GM18508 (cell line): ENCODE measurements around the gene ARHGAP40.

ENCODE experiments used
- ATAC-seq: cut with Tn5 transposase; IDR thresholded peaks from one replicate; pipeline ENCODE4 v1.9.1; 2021; ENCODE audit warnings: moderate number of reproducible peaks; ENCODE audit not compliant: insufficient read depth, unreplicated experiment

ARHGAP40 gene

DNA sequence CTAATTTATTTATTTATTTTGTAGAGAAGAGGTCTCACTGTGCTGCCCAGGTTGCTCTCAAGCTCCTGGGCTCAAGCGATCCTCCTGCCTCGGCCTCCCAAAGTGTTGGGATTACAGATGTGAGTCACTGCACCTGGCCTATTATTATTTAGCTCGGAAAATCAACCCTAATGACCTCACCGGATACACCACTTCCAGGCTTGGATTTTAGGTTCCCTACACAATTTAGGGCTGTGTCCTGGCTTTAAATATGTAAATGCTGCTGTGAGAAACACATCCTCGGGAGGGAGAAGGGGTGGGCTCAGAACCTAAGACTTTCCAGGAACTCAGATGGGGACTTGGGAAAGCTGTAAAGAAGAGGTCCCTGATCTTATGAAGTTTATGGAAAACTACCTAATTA is 71.7 kb downstream of the ARHGAP40 start:
- no peak for ATAC-seq

GRCh38 chr20:38673725-38674091 is 72.1 kb downstream of the ARHGAP40 start:
- no peak for ATAC-seq

DNA sequence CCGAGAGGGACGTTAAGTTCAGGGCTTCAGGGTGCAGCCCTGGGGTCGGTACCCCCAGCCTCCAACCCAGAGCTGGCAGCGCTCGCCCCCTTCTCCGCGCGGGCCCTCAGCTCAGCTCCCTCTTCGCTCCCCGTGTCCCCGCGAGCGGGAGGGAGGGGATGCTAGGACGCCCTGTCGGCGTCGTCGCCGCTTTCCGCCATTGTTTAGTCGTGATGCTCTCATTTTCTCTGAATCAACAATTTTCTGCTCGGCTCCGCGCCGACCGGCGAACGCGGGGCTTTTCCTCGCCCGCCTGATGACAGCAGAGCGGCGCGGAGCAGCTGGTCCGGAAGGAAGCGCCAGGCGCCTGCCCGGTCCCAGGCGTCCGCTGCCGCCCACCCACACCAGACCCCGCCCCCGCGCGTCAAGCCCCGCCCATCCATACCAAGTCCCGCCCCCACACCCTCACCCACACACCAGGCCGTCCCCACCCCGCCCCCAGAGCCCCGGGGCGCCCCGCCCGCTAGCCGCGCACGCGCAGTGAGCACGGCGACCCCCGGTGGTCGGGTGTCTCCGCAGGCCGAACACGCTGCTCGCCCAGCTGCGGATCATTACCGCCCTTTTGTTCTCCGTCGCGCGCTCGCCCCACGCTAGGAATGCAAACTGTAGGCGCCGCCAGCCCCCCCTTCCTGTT is 72.6 kb downstream of the ARHGAP40 start:
- ATAC-seq: no peak

DNA sequence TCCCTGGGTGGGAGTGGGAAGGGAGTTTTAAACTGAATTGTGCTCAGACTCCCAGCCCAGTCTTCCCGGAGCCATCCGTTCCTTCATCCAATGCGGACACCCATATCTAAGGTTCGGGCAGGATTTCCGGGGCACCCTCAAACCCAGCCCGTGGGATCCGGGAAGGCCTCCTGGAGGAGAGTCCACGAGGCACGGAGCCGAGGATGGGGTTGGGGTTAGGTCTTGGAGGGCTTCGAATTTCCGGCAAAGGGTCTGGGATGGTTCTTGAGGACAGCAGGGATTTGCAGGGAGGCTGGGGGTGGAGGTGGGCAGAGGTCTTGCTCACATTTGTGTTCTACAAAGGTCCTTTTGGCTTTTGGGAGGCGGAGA is 73.1 kb downstream of the ARHGAP40 start:
- ATAC-seq: no peak

- no peak for ATAC-seq
Observed at GRCh38 chr20:38676576-38676975, 75.0 kb downstream of the ARHGAP40 start.

GRCh38 chr20:38680500-38681306 is 79.1 kb downstream of the ARHGAP40 start:
- no peak for ATAC-seq

GRCh38 chr20:38685271-38685670 is 83.7 kb downstream of the ARHGAP40 start:
- ATAC-seq: no peak

DNA sequence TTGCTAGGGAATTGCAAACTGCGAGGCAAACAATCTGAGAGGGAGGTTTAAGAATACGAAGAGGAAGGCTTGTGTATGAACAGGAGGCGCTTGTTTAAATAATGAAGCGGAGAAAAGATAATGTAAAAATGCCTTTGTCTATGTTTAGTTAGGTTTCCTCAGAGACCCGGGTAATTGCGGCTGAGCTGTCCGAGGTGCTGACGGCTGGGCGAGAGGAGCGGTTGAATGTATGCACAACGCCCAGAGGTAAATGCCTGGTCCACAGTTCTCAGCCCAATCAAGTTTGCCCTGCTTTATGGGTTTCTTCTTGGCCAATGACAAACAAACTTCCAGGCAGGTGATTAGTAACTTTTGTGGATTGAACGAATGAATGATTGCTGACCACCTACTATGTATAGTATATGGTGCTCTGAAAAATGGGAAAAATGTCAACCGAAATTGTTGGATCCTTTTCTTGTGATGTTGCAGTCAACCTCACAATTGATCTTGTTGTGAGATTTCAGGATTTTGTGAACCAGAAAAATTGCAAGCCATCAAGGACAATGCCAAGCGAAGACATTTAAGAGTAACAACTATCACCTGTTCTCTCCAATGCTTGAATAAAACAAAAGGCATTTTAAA is 84.4 kb downstream of the ARHGAP40 start:
- no peak for ATAC-seq

DNA sequence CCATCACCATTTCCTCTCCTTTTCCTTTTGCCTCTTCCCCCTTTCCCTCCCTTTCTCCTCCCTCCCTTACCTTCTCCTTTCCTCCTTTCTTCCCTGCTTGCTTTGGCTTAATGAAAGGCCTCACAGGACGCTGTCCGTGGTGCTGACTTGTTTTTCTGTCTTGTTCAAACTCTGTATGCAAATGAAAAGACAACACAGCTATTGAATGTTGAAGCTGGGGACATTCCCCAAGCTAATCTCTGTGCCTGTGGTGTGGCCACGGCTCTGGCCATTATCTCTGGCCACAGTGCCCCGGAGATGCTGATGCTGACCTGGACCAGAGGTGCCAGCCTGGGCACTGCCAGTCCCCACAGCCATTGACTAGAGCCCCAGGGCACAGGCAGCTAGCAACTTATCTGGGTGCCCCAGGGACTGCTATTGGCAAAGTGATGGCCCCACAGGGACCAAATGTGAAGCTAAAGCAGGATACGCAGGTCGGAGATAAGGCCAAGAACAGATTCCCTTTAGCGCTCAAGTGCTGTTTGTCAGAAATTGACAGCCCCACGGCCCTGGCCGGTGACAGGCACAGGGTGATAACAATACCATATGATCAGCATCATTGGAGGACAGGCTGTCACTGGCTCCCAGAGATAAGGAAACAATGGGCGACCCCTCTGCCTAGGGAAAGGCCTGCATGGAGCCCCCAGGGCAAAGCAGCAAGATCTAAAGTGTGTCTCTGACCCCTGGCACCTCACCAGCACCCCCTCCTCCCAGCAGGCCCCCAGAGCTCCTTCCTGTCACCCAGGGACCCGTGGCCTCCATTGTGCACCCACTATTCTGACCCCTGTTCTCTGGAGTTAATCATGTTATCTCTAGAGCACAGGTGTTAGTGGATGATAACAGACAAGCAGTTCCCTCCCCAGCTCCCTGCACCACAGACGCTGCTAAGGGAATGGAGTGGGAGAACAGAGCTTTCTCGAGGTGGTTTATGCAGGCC is 91.1 kb downstream of the ARHGAP40 start:
- ATAC-seq: no peak

DNA sequence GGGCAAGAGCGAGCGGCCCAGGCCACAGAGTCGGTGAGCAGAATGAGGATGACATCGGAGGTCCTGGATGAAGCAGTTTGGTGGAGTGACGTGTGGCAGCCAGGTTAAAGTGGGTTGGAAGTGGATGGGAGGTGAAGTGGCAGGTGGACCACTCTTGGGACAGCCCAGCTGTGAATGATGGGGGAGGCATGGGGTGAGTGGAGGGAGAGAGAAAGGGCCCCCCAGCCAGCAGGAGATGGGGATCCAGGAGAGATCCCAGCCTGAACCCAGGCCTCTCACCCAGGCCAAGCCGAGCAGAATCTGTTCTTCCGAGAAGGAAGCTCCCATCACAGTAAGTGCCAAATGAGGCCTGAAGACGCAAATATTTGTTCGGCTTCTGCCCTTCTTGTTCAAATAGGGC is 95.7 kb downstream of the ARHGAP40 start:
- ATAC-seq: no peak

DNA sequence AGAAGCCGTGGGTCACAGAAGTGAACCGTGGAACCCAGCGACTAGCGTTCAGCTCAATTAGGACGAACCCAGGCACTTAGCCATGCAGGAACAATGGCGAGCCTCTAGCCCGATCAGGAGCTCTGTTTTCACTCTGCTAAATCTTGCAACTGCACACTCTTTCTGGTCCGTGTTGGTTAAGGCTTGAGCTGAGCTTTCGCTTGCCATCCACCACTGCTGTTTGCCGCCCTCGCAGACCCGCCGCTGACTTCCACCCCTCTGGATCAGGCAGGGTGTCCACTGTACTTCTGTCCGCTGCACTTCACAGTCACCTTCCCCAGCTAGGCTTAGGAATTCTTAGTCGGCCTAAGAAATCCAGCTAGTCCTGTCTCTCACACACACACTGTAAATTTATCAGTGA is 96.9 kb downstream of the ARHGAP40 start:
- ATAC-seq: no peak

- no peak for ATAC-seq
Observed at GRCh38 chr20:38700141-38700540, 98.5 kb downstream of the ARHGAP40 start.
